ENCODE results near the gene NAP1L5.
A peak's percentile ranks its signal among the peaks of the same experiment; 100 is the strongest.

NAP1L5 gene

DNA sequence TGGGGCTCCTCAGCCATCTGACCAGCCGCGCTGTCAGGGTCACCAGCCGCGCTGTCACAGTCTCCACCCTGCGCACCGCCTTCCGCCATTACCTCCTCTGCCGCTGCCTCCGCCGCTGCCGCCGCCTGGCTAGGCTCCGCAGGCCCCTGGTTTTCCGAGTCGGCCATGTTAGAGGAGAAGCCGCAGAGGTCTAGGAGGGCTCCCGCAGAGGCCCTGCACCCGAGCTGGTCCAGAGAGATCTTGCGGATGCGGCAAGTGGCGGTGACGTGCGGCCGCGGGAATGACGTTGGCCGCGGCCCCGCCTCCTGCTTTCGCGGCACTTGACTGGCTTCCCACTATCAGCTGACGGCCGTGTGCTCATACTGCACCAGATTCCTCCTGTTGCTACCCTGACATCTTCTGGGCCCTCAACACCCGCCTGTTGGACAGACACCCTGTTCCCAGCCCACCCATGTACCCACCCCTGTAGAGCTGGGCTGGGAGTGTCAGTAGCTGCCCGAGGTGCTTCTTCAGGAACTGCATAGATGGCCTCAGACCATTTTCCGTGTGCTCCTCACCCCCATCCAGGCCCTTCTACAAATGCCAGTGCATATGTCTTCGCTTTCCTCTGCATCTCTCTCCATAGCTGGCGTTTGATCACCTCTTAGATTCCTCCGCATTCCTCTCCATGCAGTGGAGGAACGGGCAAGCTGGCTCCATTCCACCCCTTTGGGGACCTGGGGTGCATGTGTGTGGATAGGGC lies at the start of gene NAP1L5:
NAP1L5 (minus strand) TSS at position 242 of the 742 bp plus-strand sequence; CDS start at position 167, 75 bp downstream.
- Histone ChIP-seq H3K4me1 (ENCODE audit: control insufficient read depth, insufficient read depth, low read length, unreplicated experiment) (no peaks in the 10 kb centered on the region), H3K4me3 (ENCODE audit: low read depth, low read length) (peak within 1 kb of the TSS; percentile 80), H3K27me3 (ENCODE audit: insufficient read depth, low read length) (no peaks in the 10 kb centered on the region), H3K79me2 (ENCODE audit: control insufficient read depth, insufficient read depth, low read length, unreplicated experiment) (no peaks in the 10 kb centered on the region), H2AFZ (ENCODE audit: low read length, unreplicated experiment) (no peak within 1 kb of the TSS), H3K36me3 (ENCODE audit: insufficient read depth, low read length) (no peaks in the 10 kb centered on the region), H3K27ac (ENCODE audit: low read depth, low read length) (peak within 1 kb of the TSS; percentile 9; the same call in 1 of the 2 replicates)

DNA sequence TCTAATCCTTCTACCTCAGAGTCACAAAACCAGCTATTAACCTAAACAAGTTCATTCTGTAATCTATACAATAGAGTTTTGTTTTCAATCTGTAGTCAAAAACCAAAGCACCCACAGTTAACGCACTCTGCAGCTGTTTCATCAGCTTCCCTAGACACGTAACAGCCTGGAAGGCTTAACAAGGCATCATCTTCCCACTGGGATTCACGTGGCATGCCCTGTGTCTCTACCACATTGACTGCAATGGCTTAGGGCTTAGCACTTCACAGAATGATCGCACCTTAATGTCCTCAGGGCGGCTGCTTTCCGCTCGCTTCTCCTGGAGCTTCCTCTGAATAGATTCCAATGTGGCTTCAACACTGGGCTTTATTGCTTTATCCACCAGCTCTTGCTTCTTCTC lies 49.7 kb upstream of the NAP1L5 start:
- no peak overlapping the region for H3K27ac ChIP-seq (ENCODE audit: low read depth, low read length)
- peaks cover 38% of the 10 kb centered on the region for H3K36me3 ChIP-seq (ENCODE audit: insufficient read depth, low read length)
- H2AFZ ChIP-seq (ENCODE audit: low read length, unreplicated experiment): no peak overlapping the region
- no peaks in the 10 kb centered on the region for H3K27me3 ChIP-seq (ENCODE audit: insufficient read depth, low read length)
- no peaks in the 10 kb centered on the region for H3K79me2 ChIP-seq (ENCODE audit: control insufficient read depth, insufficient read depth, low read length, unreplicated experiment)
- peaks cover 5% of the 10 kb centered on the region for H3K4me1 ChIP-seq (ENCODE audit: control insufficient read depth, insufficient read depth, low read length, unreplicated experiment)
- H3K4me3 ChIP-seq (ENCODE audit: low read depth, low read length): no peak overlapping the region

DNA sequence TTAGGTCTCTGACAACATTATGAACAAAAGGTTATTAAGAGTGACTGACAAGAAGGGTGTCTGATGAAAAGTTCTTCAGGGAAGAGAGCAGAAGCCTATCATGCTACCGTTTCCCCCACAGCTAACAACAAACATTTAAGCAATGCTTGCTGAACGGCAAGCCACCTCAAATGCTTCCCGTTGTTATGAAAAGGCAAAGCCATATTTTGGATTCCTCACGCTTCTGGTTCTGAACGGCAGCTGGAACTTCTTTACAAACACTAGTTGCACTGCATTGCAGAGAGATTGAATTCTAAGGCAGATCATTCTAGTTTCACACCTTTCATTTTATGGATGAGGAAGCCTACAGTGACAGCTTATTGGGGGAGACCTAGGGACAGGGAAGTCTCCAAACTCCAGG lies 48.6 kb upstream of the NAP1L5 start:
- H3K79me2 ChIP-seq (ENCODE audit: control insufficient read depth, insufficient read depth, low read length, unreplicated experiment): no peaks in the 10 kb centered on the region
- H3K4me1 ChIP-seq (ENCODE audit: control insufficient read depth, insufficient read depth, low read length, unreplicated experiment): peaks cover 5% of the 10 kb centered on the region
- peaks cover 38% of the 10 kb centered on the region for H3K36me3 ChIP-seq (ENCODE audit: insufficient read depth, low read length)

DNA sequence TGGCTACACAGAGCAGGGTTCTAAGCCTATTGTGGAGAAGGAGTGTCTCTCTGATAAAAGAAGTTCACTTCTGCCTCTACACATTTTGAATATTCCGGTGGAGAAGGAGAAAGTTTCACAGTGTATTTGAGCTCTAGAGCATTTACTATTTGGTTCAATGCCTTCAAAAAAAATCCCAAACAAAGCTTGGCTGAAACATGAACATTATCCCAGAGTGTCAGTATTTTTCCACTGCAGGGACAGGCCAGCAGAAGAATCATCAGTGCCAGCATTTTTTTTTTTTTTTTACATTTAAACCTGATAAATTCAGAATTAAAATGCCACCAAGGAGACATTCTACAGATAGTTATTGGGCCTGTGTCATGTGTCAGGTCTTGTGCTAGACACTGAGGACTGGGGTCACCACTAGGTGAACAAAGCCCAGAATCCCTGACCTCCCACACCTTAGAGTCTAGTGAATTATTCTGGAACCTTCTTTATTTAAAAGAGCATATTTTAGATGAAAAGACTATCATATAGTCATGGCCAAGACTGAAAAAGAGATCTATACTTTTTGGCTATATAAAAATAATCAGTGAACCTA lies 48.0 kb upstream of the NAP1L5 start:
- H3K4me3 ChIP-seq (ENCODE audit: low read depth, low read length): no peak overlapping the region
- peaks cover 38% of the 10 kb centered on the region for H3K36me3 ChIP-seq (ENCODE audit: insufficient read depth, low read length)
- H3K27me3 ChIP-seq (ENCODE audit: insufficient read depth, low read length): no peaks in the 10 kb centered on the region
- no peak overlapping the region for H3K27ac ChIP-seq (ENCODE audit: low read depth, low read length)
- H3K4me1 ChIP-seq (ENCODE audit: control insufficient read depth, insufficient read depth, low read length, unreplicated experiment): peaks cover 5% of the 10 kb centered on the region
- no peaks in the 10 kb centered on the region for H3K79me2 ChIP-seq (ENCODE audit: control insufficient read depth, insufficient read depth, low read length, unreplicated experiment)
- no peak overlapping the region for H2AFZ ChIP-seq (ENCODE audit: low read length, unreplicated experiment)

More for the DNA sequence above, 48.6 kb upstream of the NAP1L5 start:
- Histone ChIP-seq H3K27ac (ENCODE audit: low read depth, low read length) (no peak overlapping the region), H3K4me3 (ENCODE audit: low read depth, low read length) (no peak overlapping the region), H3K27me3 (ENCODE audit: insufficient read depth, low read length) (no peaks in the 10 kb centered on the region), H2AFZ (ENCODE audit: low read length, unreplicated experiment) (no peak overlapping the region)

- Histone ChIP-seq H3K27me3 (ENCODE audit: insufficient read depth, low read length) (no peaks in the 10 kb centered on the region), H3K4me1 (ENCODE audit: control insufficient read depth, insufficient read depth, low read length, unreplicated experiment) (peaks cover 5% of the 10 kb centered on the region), H3K4me3 (ENCODE audit: low read depth, low read length) (no peak overlapping the region), H3K36me3 (ENCODE audit: insufficient read depth, low read length) (peaks cover 34% of the 10 kb centered on the region), H3K79me2 (ENCODE audit: control insufficient read depth, insufficient read depth, low read length, unreplicated experiment) (no peaks in the 10 kb centered on the region), H2AFZ (ENCODE audit: low read length, unreplicated experiment) (no peak overlapping the region), H3K27ac (ENCODE audit: low read depth, low read length) (no peak overlapping the region)
Measured at GRCh38 chr4:88745175-88745574, 47.5 kb upstream of the NAP1L5 start.

GRCh38 chr4:88744609-88745008 lies 47.0 kb upstream of the NAP1L5 start:
- H3K27ac ChIP-seq (ENCODE audit: low read depth, low read length): no peak overlapping the region
- H3K36me3 ChIP-seq (ENCODE audit: insufficient read depth, low read length): peaks cover 30% of the 10 kb centered on the region
- H3K4me1 ChIP-seq (ENCODE audit: control insufficient read depth, insufficient read depth, low read length, unreplicated experiment): peaks cover 5% of the 10 kb centered on the region
- H3K79me2 ChIP-seq (ENCODE audit: control insufficient read depth, insufficient read depth, low read length, unreplicated experiment): no peaks in the 10 kb centered on the region
- no peaks in the 10 kb centered on the region for H3K27me3 ChIP-seq (ENCODE audit: insufficient read depth, low read length)
- H2AFZ ChIP-seq (ENCODE audit: low read length, unreplicated experiment): no peak overlapping the region
- H3K4me3 ChIP-seq (ENCODE audit: low read depth, low read length): no peak overlapping the region

DNA sequence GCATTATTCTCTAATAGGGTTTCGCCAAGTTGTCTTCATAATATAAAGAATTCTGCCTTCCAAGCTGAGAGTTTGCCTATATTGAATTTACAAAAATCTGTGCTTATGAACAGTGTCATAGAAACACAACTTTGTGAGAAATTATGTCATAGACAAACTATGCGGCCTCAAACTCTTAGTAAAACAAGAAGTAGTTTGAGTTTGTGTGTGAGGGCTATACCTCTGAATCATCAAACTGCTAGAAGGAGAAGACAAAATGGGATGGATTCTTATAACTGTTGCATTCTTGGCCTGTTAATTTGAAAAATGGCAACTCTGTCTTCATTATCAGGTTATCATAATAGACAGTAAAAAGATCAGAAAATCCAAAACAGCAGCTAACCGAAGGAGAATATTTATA lies 46.1 kb upstream of the NAP1L5 start:
- Histone ChIP-seq H3K79me2 (ENCODE audit: control insufficient read depth, insufficient read depth, low read length, unreplicated experiment) (no peaks in the 10 kb centered on the region), H3K27me3 (ENCODE audit: insufficient read depth, low read length) (no peaks in the 10 kb centered on the region), H3K4me3 (ENCODE audit: low read depth, low read length) (no peak overlapping the region), H3K4me1 (ENCODE audit: control insufficient read depth, insufficient read depth, low read length, unreplicated experiment) (peaks cover 5% of the 10 kb centered on the region), H3K27ac (ENCODE audit: low read depth, low read length) (peak overlapping the region; percentile 11; the same call in 1 of the 2 replicates), H2AFZ (ENCODE audit: low read length, unreplicated experiment) (no peak overlapping the region), H3K36me3 (ENCODE audit: insufficient read depth, low read length) (peaks cover 27% of the 10 kb centered on the region)

- no peaks in the 10 kb centered on the region for H3K79me2 ChIP-seq (ENCODE audit: control insufficient read depth, insufficient read depth, low read length, unreplicated experiment)
- no peak overlapping the region for H3K4me3 ChIP-seq (ENCODE audit: low read depth, low read length)
- peaks cover 5% of the 10 kb centered on the region for H3K4me1 ChIP-seq (ENCODE audit: control insufficient read depth, insufficient read depth, low read length, unreplicated experiment)
- no peaks in the 10 kb centered on the region for H3K27me3 ChIP-seq (ENCODE audit: insufficient read depth, low read length)
- H3K27ac ChIP-seq (ENCODE audit: low read depth, low read length): no peak overlapping the region
- no peak overlapping the region for H2AFZ ChIP-seq (ENCODE audit: low read length, unreplicated experiment)
- H3K36me3 ChIP-seq (ENCODE audit: insufficient read depth, low read length): peaks cover 33% of the 10 kb centered on the region
Measured at GRCh38 chr4:88742561-88742960, 44.9 kb upstream of the NAP1L5 start.

- H3K27ac ChIP-seq (ENCODE audit: low read depth, low read length): no peak overlapping the region
- peaks cover 18% of the 10 kb centered on the region for H3K4me1 ChIP-seq (ENCODE audit: control insufficient read depth, insufficient read depth, low read length, unreplicated experiment)
- peaks cover 11% of the 10 kb centered on the region; the same call in 1 of the 2 replicates for H3K36me3 ChIP-seq (ENCODE audit: insufficient read depth, low read length)
- no peak overlapping the region for H3K4me3 ChIP-seq (ENCODE audit: low read depth, low read length)
- H3K79me2 ChIP-seq (ENCODE audit: control insufficient read depth, insufficient read depth, low read length, unreplicated experiment): no peaks in the 10 kb centered on the region
- no peaks in the 10 kb centered on the region for H3K27me3 ChIP-seq (ENCODE audit: insufficient read depth, low read length)
- H2AFZ ChIP-seq (ENCODE audit: low read length, unreplicated experiment): no peak overlapping the region
Measured at GRCh38 chr4:88738180-88738579, 40.6 kb upstream of the NAP1L5 start.

DNA sequence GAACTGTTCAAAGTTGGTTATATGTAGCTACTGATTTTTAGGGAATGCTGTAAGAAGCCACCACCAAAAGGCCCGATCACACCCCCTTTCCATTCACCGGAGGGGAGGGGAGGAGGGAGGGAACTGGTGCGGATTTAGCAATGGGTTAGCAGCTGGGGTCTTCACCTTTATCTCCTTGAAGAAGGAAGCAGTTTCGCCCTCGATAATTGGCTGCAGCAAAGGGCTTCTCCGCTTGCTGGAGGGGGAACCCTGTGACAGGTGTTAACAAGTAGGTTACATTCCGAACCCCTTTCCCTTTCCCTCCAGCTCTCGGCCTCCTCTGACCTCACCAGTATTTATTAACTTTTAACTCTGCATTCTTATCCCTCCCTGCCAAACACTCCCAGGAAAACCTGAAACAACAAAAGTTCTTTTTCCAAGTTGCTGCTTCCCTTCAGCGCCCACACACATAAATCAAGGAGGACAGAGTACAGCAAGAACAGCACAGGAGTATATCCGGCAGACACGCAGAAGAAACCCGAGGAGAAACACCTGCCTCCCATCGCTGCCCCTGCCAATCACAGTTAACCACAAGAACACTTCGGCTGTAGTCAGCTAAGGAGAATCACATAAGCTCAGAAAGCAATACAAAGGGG lies 39.8 kb upstream of the NAP1L5 start:
- peaks cover 11% of the 10 kb centered on the region; the same call in 1 of the 2 replicates for H3K36me3 ChIP-seq (ENCODE audit: insufficient read depth, low read length)

More for the DNA sequence above, 39.8 kb upstream of the NAP1L5 start:
- Histone ChIP-seq H3K79me2 (ENCODE audit: control insufficient read depth, insufficient read depth, low read length, unreplicated experiment) (no peaks in the 10 kb centered on the region), H3K4me3 (ENCODE audit: low read depth, low read length) (no peak overlapping the region), H3K4me1 (ENCODE audit: control insufficient read depth, insufficient read depth, low read length, unreplicated experiment) (peaks cover 18% of the 10 kb centered on the region), H3K27me3 (ENCODE audit: insufficient read depth, low read length) (no peaks in the 10 kb centered on the region), H3K27ac (ENCODE audit: low read depth, low read length) (no peak overlapping the region), H2AFZ (ENCODE audit: low read length, unreplicated experiment) (no peak overlapping the region)
